ENCODE results near the gene ESRRA.

The ESRRA gene

GRCh38 chr11:64269540-64270220, 35.6 kb upstream of the ESRRA start:
- peak; percentile 100 for DNase-seq (ENCODE audit: low read depth)
- H3K4me3 ChIP-seq (ENCODE audit: control insufficient read depth, low read depth, low read length), result peak overlapping the region; percentile 61
- no peak for TF ChIP-seq CTCF (IDR thresholded peaks at IDR 0.05; ENCODE audit: control insufficient read depth, insufficient read depth, low read depth, low read length, missing control alignments)

- TF ChIP-seq CTCF (IDR thresholded peaks at IDR 0.05; ENCODE audit: control insufficient read depth, insufficient read depth, low read depth, low read length, missing control alignments), result no peak
- H3K4me3 ChIP-seq (ENCODE audit: control insufficient read depth, low read depth, low read length), result no peak overlapping the region
- no peak for DNase-seq (ENCODE audit: low read depth)
Observed at GRCh38 chr11:64275031-64275800, 30.1 kb upstream of the ESRRA start.

DNA sequence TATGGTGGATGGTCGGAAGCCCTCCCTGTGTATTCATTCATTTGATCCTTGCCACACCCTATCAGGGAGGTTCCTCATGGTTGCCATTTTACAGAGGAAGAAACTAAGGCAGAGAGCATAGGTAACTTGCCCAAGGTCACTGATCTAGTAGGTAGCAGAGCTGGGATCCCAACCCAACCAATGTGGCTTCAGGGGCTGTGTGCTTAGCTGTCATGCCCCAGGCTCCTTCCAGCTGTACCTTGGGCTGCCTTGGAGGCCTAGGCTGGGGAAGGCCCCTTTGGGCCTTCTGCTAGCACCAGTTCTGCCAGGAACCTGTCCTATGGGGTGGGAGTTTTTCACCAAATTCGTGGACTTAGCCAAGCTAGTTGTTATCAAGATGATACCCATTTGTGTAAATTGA, 29.5 kb upstream of the ESRRA start:
- DNase-seq (ENCODE audit: low read depth), result no peak
- TF ChIP-seq CTCF (IDR thresholded peaks at IDR 0.05; ENCODE audit: control insufficient read depth, insufficient read depth, low read depth, low read length, missing control alignments), result no peak
- no peak overlapping the region for H3K4me3 ChIP-seq (ENCODE audit: control insufficient read depth, low read depth, low read length)

- H3K4me3 ChIP-seq (ENCODE audit: control insufficient read depth, low read depth, low read length), result no peak overlapping the region
- TF ChIP-seq CTCF (IDR thresholded peaks at IDR 0.05; ENCODE audit: control insufficient read depth, insufficient read depth, low read depth, low read length, missing control alignments), result no peak
- DNase-seq (ENCODE audit: low read depth), result no peak
Observed at GRCh38 chr11:64276653-64277431, 28.5 kb upstream of the ESRRA start.

DNA sequence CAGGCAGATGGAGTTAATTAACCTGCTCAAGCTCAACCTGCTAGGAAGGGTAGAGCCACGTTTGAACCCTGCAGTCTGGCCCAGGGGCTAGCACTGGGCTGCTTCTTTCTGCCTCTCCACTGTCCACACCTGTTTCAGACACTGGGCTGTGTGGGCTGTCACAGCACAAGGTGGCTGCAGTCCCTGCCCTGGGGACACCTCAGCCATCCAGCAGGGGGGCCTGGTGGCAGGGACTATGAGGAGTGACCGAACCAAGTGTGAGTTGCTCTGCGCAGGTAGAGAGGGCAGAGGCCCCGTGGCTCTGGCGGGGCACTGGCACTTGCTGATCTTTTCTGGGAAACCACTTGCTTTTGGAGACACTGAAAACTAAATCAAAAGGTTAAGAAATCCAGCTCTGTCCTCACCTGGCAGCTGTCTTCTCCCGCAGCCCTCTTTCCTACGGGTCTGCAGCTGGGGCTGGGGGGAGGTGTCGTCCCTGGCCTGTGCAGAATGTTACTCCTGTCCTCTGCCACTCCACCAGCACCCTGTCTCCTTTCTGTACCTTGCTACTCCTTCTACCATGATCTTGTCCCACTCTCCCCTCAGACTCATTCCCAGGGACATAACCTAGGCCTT, 26.6 kb upstream of the ESRRA start:
- TF ChIP-seq CTCF (IDR thresholded peaks at IDR 0.05; ENCODE audit: control insufficient read depth, insufficient read depth, low read depth, low read length, missing control alignments), result no peak
- DNase-seq (ENCODE audit: low read depth), result no peak
- no peak overlapping the region for H3K4me3 ChIP-seq (ENCODE audit: control insufficient read depth, low read depth, low read length)

Data from AG09309 (cell line).